PC-9 (cell line): ENCODE measurements around the gene PTPRO. TPM values are rescaled to one million over a fixed set of nuclear protein-coding genes. Genes with fewer than 3 reads are reported as not detected.

ENCODE experiments used
- BruUV-seq: library from RNA; stranded (reverse); fragments of 400-500 nt; replicated peaks from 2 replicates; lab custom pipeline; 2021; lab: Mats Ljungman, UMichigan
- CTCF ChIA-PET: fragments of 300-600 bp; sonication (Branson Sonifier 250); formaldehyde crosslinking; loops from one replicate; lab custom pipeline; 2022; ENCODE audit warnings: antibody characterized with exemption; lab: Charles Lee
- POLR2A ChIA-PET: fragments of 300-600 bp; sonication (Branson Sonifier 250); formaldehyde crosslinking; loops from one replicate; lab custom pipeline; 2022; ENCODE audit warnings: antibody characterized with exemption; ENCODE audit not compliant: unreplicated experiment; lab: Charles Lee
- DNase-seq, 2 experiments: peaks; one replicate each; pipeline versions ENCODE4 v3.0.0 to v3.0.0-alpha.2; 2015 to 2022; ENCODE audit warnings: mixed read lengths in 1 of 2
- H2AFZ ChIP-seq: fragments of 200-600 bp; sonication (generic); 2 replicates; pipeline ENCODE4 v1.8.1; 2017; ENCODE audit warnings: antibody characterized with exemption
- H3F3A ChIP-seq: fragments of 200-600 bp; sonication (generic); 2 replicates; pipeline ENCODE4 v1.8.1; 2017; ENCODE audit warnings: antibody characterized with exemption, mild to moderate bottlenecking, low read depth; ENCODE audit not compliant: insufficient read depth
- H3K27ac ChIP-seq: fragments of 200-600 bp; sonication (generic); 2 replicates; pipeline ENCODE4 v1.6.1; 2016; ENCODE audit warnings: mixed run types
- H3K27me3 ChIP-seq: fragments of 200-600 bp; sonication (generic); 2 replicates; pipeline ENCODE4 v1.6.1; 2016; ENCODE audit warnings: low read depth, mixed run types; ENCODE audit not compliant: insufficient read depth
- H3K36me3 ChIP-seq: fragments of 200-600 bp; sonication (generic); 2 replicates; pipeline ENCODE4 v1.6.1; 2016; ENCODE audit warnings: low read depth, mixed run types
- H3K4me1 ChIP-seq: fragments of 200-600 bp; sonication (generic); replicated peaks from 2 replicates; pipeline ENCODE4 v1.6.1; 2016; ENCODE audit warnings: mixed run types; ENCODE audit not compliant: insufficient read depth
- H3K4me2 ChIP-seq: fragments of 200-600 bp; sonication (generic); 2 replicates; pipeline ENCODE4 v1.6.1; 2017; ENCODE audit warnings: mixed run types
- H3K4me3 ChIP-seq: fragments of 200-600 bp; sonication (generic); 2 replicates; pipeline ENCODE4 v1.6.1; 2016; ENCODE audit warnings: mixed run types
- H3K79me2 ChIP-seq: fragments of 200-600 bp; sonication (generic); 2 replicates; pipeline ENCODE4 v1.6.1; 2017; ENCODE audit warnings: low read depth, mixed run types
- H3K9me2 ChIP-seq: fragments of 200-600 bp; sonication (generic); 2 replicates; pipeline ENCODE4 v1.8.1; 2017; ENCODE audit warnings: mild to moderate bottlenecking; ENCODE audit not compliant: insufficient read depth
- H3K9me3 ChIP-seq: fragments of 200-600 bp; sonication (generic); 2 replicates; pipeline ENCODE4 v1.8.1; 2016; ENCODE audit warnings: low read depth; ENCODE audit not compliant: insufficient read depth
- H4K20me1 ChIP-seq: fragments of 200-600 bp; sonication (generic); 2 replicates; pipeline ENCODE4 v1.8.1; 2017; ENCODE audit not compliant: insufficient read depth
- CTCF ChIP-seq: fragments of 200-600 bp; sonication (generic); conservative IDR thresholded peaks from 2 replicates; pipeline ENCODE4 v1.6.1; 2017; ENCODE audit warnings: mixed run types, antibody characterized with exemption, mild to moderate bottlenecking, moderate library complexity
- EZH2 ChIP-seq: fragments of 200-600 bp; sonication (generic); IDR thresholded peaks from 2 replicates; pipeline ENCODE4 v1.8.0; 2017; ENCODE audit warnings: antibody characterized with exemption, low read depth
- intact Hi-C: fragments of 100-400 bp; cut with micrococcal nuclease; formaldehyde crosslinking; loops from one replicate; pipeline ENCODE4 v1.10.0; 2022; ENCODE audit not compliant: unreplicated experiment
- total RNA-seq: library from RNA; stranded (reverse); gene quantifications from 2 replicates; pipeline ENCODE4 v1.2.3, GENCODE V29; 2021

PTPRO gene
- total RNA-seq, 1 experiment from 2014 or later, result not detected

- ChIA-PET CTCF (no interaction called here), POLR2A (no interaction called here)
These were observed 324.3 kb downstream of the PTPRO start for GRCh38 chr12:15646581-15646980.

More at GRCh38 chr12:15646581-15646980, 324.3 kb downstream of the PTPRO start:
- Histone ChIP-seq H3K27me3 (no peaks in the 10 kb centered on the region), H3K4me2 (no peak overlapping the region), H3K27ac (no peak overlapping the region), H3K4me1 (no peaks in the 10 kb centered on the region), H4K20me1 (no peaks in the 10 kb centered on the region), H3K9me2 (no peaks in the 10 kb centered on the region), H3K36me3 (peaks cover 22% of the 10 kb centered on the region), H3K79me2 (no peaks in the 10 kb centered on the region), H3K4me3 (no peak overlapping the region), H3K9me3 (no peaks in the 10 kb centered on the region), H3F3A (peaks cover 8% of the 10 kb centered on the region), H2AFZ (no peak overlapping the region)
- TF ChIP-seq CTCF, result no peak
- no peak for TF ChIP-seq EZH2
- no TSS peak for BruUV-seq
- DNase-seq, result no peak
- intact Hi-C loops, result no loop called here

Other genes starting within 250 kb of the PTPRO start
- 0.50 and 1.4 TPM in 2 replicates for gene RERG, start 101.1 kb upstream of the PTPRO start, total RNA-seq